ENCODE measurements around the gene ANKRD33B.

GRCh38 chr5:10624206-10624605 lies 60.3 kb downstream of the ANKRD33B start:
- TF ChIP-seq CTCF (IDR thresholded peaks at IDR 0.05) (no peak), POLR2A (IDR thresholded peaks at IDR 0.05) (no peak)

All from upper lobe of left lung (tissue), 4 donors.